Jurkat, Clone E6-1 (cell line): ENCODE measurements around the gene SYNE3.

Experiments
- DNase-seq: peaks from one replicate; pipeline ENCODE4 v3.0.0-alpha.2; 2011; ENCODE audit warnings: low read depth, low spot score
- H3K4me3 ChIP-seq: 2 replicates; pipeline ENCODE4 v1.5.1; 2011; ENCODE audit warnings: mild to moderate bottlenecking, low read length, control low read depth, moderate library complexity

Gene SYNE3

DNA sequence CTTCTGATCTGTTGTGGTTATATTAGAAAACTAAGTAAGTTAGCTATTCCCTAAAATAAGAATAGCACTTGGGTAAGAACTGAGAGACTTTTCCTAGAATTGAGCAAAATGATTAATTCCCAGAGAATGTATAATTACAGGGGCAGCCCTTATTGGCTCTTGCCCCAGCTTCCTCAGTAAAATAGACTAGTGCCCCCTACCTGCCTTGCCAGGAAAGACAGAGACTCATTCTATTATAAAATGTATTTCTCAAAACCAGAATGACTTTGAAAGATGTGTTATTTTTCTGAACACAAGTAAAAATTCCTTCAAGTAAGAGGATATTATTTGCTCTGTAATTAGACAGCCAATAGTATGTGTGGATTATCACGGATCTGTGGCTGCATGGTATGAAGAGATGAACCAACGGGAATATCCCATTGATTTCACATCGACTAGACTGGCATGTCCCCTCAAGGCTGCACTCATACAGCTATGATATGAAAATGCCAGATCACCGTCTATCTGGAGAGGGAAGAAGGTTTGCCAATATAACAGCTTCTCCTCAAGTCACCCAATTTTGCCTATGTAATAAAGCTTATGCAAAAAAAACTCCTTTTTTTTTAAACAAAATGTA is 11.0 kb upstream of the SYNE3 start:
- no peak overlapping the region for H3K4me3 ChIP-seq
- DNase-seq, result no peak

DNA sequence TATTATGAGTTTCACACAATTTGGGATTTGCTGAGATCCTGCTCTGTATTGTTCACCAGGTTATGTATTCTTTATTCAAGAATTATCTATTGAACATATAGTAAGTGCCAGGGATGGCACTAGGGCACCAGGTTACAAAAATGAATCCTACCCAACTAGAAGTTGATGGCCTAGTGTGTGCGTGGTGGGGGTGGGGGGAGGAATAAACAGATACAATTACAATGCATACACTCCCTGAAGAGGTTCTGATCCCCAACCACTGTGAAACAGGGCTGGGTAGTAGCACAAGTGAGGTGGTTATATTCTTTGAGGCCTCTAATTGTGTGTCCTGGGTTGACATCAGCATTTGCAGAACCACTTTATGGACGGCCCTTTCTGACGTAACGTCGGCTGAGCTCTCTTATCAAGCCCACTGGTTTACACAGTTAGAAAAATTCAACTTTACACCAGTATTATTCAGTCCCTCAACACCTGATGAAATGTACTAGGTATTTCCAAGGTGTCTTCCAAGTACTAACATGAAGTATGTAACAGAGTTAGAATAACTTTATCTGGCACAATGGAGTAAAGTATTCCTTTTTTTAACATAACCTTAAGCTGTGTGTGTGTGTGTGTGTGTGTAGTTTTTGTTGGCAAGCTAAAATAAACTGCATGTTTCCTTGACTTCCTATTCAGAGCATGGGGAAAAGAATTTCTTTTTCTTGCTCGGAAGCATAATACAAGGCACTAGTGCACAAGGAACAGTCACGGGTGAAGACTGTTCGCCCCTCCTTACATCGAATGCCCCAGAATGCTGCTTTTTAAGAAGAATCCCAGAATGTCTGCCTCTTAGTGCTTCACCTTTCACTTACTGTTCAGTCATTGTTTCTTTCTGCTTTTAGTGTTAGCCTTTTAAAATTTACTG is 10.3 kb upstream of the SYNE3 start:
- DNase-seq, result no peak
- no peak overlapping the region for H3K4me3 ChIP-seq

- no peak for DNase-seq
- no peak overlapping the region for H3K4me3 ChIP-seq
Observed at GRCh38 chr14:95525999-95526398, 9.5 kb upstream of the SYNE3 start.

DNA sequence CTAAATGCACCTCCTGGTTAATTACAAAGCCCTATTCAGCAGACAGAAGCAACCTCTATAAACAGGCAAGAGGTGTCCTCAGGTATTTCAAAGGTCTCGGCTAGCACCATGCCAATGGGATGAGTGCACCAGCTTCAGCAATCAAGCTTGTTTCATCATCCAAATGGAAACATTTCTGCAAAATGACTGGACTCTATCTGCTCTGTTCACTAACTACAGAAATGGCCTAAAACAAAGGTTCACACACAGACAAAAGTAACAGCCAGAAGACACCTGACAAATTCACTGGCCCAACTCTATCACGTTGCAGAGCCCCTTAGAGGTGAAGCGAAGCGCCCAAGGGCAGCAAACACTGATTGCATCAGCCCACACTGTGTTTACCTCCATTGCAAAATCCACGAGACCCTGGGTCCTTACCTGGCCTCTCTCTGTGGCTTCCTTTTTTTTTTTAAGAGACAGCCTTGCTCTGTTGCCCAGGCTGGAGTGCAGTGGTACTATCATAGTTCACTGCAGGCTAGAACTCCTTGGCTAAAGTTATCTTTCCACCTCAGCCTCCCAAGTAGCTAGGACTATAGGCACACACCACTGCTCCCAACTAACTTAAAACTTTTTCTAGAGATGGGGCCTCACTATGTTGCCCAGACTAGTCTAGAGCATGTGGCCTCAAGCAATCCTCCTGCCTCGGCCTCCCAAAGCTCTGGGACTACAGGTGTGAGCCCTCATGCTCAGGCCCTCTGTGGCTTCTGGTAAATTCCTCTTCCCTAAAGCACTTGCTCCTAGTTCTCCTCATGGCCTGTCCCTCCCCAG is 8.5 kb upstream of the SYNE3 start:
- no peak overlapping the region for H3K4me3 ChIP-seq
- no peak for DNase-seq

- peak; percentile 82 for DNase-seq
Observed at GRCh38 chr14:95523815-95524448, 7.5 kb upstream of the SYNE3 start.

DNA sequence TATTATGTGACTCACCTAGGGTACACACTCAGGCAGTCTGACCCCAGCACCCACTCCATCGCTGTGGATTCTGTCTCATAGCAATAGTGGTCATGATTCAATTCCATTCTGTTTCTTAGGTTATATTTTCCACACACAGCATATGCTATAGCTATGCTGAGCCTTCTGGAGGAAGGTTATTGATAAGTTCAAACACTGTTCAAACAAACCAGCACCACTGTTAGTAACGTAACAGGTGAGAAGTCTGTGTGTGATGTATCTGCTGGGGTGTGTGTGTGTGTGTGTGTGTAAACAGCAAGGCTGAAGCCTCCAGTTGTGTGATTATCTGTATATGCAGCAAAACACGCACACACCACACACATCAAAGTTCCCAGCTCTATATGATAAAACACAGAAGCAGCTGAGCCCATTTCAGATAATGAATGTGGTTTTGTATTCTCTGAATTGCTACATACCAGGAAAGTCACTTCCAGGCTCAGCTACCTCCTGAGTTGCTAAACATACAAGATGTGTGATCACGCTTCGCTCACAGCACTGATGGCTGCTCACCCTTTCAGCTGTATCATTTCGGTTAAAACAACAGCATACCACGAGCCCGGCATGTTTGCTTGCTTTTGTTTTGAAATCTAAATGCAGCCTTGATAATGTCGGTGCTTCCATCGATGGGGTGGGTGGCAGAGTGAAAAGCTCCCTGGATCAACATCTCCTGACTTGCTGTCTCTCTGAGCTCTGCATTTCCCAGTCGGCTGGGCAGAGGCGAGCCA is 6.8 kb upstream of the SYNE3 start:
- DNase-seq, result peak; percentile 81
- peak overlapping the region; percentile 43 for H3K4me3 ChIP-seq

More at GRCh38 chr14:95523815-95524448, 7.5 kb upstream of the SYNE3 start:
- peak overlapping the region; percentile 43 for H3K4me3 ChIP-seq

- DNase-seq, result no peak
- H3K4me3 ChIP-seq, result no peak overlapping the region
Observed at GRCh38 chr14:95522556-95522955, 6.1 kb upstream of the SYNE3 start.

DNA sequence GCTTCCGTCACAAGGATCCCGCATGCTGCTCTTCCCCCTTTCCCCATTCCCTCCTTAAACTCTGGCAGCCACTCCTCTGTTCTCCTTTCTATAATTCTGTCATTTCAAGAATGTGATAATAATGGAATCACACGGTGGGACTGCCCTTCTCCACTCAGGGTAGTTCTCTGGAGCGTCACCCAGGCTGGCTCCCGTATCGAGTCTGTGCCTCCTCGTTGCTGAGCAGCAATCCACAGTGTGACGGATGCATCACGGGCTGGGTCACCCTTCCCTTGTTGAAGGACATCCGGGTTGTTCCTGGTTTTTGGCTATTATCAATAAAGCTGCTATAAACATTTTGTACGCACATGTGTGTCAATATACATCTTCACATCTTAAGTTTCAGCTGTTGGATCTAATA is 5.7 kb upstream of the SYNE3 start:
- no peak for DNase-seq
- no peak overlapping the region for H3K4me3 ChIP-seq

GRCh38 chr14:95521001-95521400 is 4.6 kb upstream of the SYNE3 start:
- no peak overlapping the region for H3K4me3 ChIP-seq
- DNase-seq, result no peak

DNA sequence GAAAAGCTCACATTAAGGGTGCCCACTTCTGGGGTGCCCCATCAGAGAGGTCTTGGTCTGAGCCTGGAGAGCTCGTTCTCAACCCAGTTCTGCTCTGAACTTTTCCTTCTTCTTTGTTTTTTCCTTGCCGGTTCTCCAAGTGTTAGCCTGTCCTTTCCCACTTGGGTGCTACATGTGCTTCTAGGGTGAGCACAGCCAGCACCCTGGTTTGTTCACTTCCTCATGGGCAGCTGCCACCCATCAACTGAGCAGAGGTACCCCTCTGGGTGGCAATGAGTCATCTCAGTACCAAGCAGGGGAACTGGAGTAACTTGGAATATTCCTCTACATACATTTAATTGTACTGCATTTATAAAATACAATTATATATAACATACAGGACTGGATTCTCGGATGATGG is 3.9 kb upstream of the SYNE3 start:
- no peak for DNase-seq

GRCh38 chr14:95519699-95520098 is 3.2 kb upstream of the SYNE3 start:
- peak overlapping the region; percentile 34 for H3K4me3 ChIP-seq
- DNase-seq, result peak; percentile 79

More for the DNA sequence above, 3.9 kb upstream of the SYNE3 start:
- H3K4me3 ChIP-seq, result no peak overlapping the region

DNA sequence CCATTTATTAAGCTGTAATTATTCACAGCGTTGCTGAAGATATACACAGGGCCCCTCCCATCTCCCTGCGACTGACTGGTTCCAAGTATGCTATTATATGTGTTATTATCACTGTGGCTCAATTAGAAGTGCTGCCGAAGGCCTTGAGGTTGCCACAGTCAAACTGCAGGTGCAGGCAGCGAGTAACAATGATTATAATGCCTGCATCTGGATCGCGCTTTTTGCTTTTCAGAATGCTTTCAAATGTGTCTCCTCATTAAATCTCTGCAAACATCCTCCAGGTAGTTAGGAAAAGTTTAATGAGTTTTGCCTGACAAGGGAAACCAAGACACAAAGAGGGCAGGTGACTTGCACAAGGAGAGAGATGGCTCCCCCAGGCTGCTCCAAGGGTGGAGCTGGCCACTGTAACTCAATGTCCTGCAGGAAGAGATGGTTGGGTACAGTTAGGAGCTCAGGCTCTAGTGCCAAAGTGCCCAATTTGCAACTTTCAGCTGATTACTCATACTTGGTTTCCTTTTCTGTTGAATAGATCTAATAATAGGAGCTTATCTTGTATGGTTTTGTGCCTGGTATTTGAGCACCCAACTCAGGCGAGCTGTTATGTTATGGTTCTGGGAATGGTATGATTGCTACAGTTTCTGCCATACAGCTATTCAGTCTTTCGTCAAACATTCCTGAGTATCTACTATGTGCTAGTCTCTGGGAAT is 1.7 kb upstream of the SYNE3 start:
- H3K4me3 ChIP-seq, result no peak overlapping the region
- DNase-seq, result no peak

- H3K4me3 ChIP-seq, result peak overlapping the region; percentile 45
- DNase-seq, result no peak
Observed at GRCh38 chr14:95515596-95516552, 576 bp downstream of the SYNE3 start.

DNA sequence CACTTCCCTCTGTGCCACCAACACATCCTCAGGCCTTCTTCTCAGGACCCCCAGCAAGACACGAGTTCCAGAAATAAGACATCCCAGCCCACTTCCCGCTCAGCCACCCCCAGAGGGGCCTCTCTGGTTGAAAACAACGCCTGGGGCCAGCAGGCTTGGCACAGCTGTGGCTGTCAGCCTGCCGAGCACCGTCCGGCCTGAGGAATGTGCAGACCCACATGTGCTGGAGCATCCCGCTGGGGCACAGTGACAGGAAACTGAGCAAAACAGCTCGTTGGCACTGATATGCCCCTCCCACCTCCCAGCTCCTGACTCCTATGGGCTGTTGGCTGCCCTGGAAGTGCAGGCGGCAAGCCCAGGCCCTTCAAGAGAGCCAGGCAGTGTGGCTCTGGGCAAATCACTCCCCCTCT is 1.4 kb downstream of the SYNE3 start:
- no peak for DNase-seq

GRCh38 chr14:95514131-95515079 is 2.0 kb downstream of the SYNE3 start:
- no peak overlapping the region for H3K4me3 ChIP-seq
- no peak for DNase-seq

More for the DNA sequence above, 1.4 kb downstream of the SYNE3 start:
- H3K4me3 ChIP-seq, result no peak overlapping the region

GRCh38 chr14:95513291-95513690 is 3.2 kb downstream of the SYNE3 start:
- no peak overlapping the region for H3K4me3 ChIP-seq
- DNase-seq, result no peak
